IMR-90 (cell line): ENCODE measurements around the gene IPMK. TPM values are rescaled to one million over a fixed set of nuclear protein-coding genes. Genes with fewer than 3 reads are reported as not detected.

ENCODE experiments used
- ATAC-seq: fragments of 200-7000 bp; cut with Tn5 transposase; 2 replicates; pipeline ENCODE4 v1.9.1; 2020; ENCODE audit warnings: low read depth, mild to moderate bottlenecking, moderate library complexity
- BruUV-seq: library from RNA; stranded (reverse); fragments of 400-500 nt; replicated peaks from 2 replicates; lab custom pipeline; 2021; lab: Mats Ljungman, UMichigan
- CTCF ChIA-PET: fragments of 300-600 bp; formaldehyde crosslinking; extraction: SDS; loops from one replicate; lab custom pipeline; 2021; ENCODE audit warnings: antibody characterized with exemption; lab: Yijun Ruan, JAX
- POLR2A ChIA-PET: fragments of 300-600 bp; sonication (Branson Sonifier 250); formaldehyde crosslinking; loops from one replicate; lab custom pipeline; 2022; ENCODE audit warnings: antibody characterized with exemption; ENCODE audit not compliant: unreplicated experiment; lab: Charles Lee
- DNase-seq: peaks from one replicate; pipeline ENCODE4 v3.0.0; 2013
- H2AFZ ChIP-seq: replicated peaks from 2 replicates; pipeline ENCODE3; 2013; ENCODE audit warnings: low read length, mild to moderate bottlenecking; ENCODE audit not compliant: poor library complexity
- H2AK5ac ChIP-seq: 2 replicates; pipeline ENCODE4 v1.6.1; 2013; ENCODE audit warnings: low read depth, low read length, inconsistent platforms
- H2AK9ac ChIP-seq: replicated peaks from 2 replicates; pipeline ENCODE3; 2013; ENCODE audit warnings: mild to moderate bottlenecking, low read depth, low read length, moderate library complexity; ENCODE audit not compliant: poor library complexity
- H2BK120ac ChIP-seq: 2 replicates; pipeline ENCODE4 v1.6.1; 2013; ENCODE audit warnings: low read depth, low read length, inconsistent platforms
- H2BK15ac ChIP-seq: 3 replicates; pipeline ENCODE4 v1.6.1; 2013; ENCODE audit warnings: low read depth, low read length, inconsistent platforms
- H2BK20ac ChIP-seq: 2 replicates; pipeline ENCODE4 v1.6.1; 2013; ENCODE audit warnings: low read depth, mild to moderate bottlenecking, inconsistent platforms, low read length, moderate library complexity
- H2BK5ac ChIP-seq: 2 replicates; pipeline ENCODE4 v1.6.1; 2013; ENCODE audit warnings: mild to moderate bottlenecking, low read depth, low read length, inconsistent platforms; ENCODE audit not compliant: poor library complexity, severe bottlenecking
- H3K14ac ChIP-seq: replicated peaks from 2 replicates; pipeline ENCODE4 v1.6.1; 2013; ENCODE audit warnings: low read depth, low read length, inconsistent platforms
- H3K18ac ChIP-seq: 2 replicates; pipeline ENCODE4 v1.6.1; 2013; ENCODE audit warnings: low read depth, low read length, control low read depth
- H3K23ac ChIP-seq: 2 replicates; pipeline ENCODE4 v1.6.1; 2013; ENCODE audit warnings: low read depth, low read length, inconsistent platforms
- H3K27ac ChIP-seq: 2 replicates; pipeline ENCODE4 v1.5.1; 2013; ENCODE audit warnings: mild to moderate bottlenecking, control low read depth, low read length; ENCODE audit not compliant: insufficient read depth
- H3K27me3 ChIP-seq: 2 replicates; pipeline ENCODE4 v1.6.1; 2013; ENCODE audit warnings: low read length; ENCODE audit not compliant: control insufficient read depth, insufficient read depth
- H3K36me3 ChIP-seq: 2 replicates; pipeline ENCODE4 v1.6.1; 2013; ENCODE audit warnings: low read length, mixed read lengths; ENCODE audit not compliant: control insufficient read depth, insufficient read depth
- H3K4ac ChIP-seq: 2 replicates; pipeline ENCODE4 v1.6.1; 2013; ENCODE audit warnings: low read depth, low read length, inconsistent platforms
- H3K4me1 ChIP-seq: 2 replicates; pipeline ENCODE4 v1.6.1; 2013; ENCODE audit warnings: low read length, mixed read lengths; ENCODE audit not compliant: control insufficient read depth, insufficient read depth
- H3K4me2 ChIP-seq: 2 replicates; pipeline ENCODE4 v1.6.1; 2013; ENCODE audit warnings: low read depth, mild to moderate bottlenecking, control low read depth, low read length, moderate library complexity
- H3K4me3 ChIP-seq: 2 replicates; pipeline ENCODE4 v1.5.1; 2013; ENCODE audit warnings: low read depth, mild to moderate bottlenecking, control low read depth, low read length, moderate library complexity; ENCODE audit not compliant: insufficient read depth
- H3K56ac ChIP-seq: 2 replicates; pipeline ENCODE4 v1.6.1; 2013; ENCODE audit warnings: low read length, inconsistent platforms; ENCODE audit not compliant: insufficient read depth; ENCODE audit errors: extremely low read depth
- H3K79me1 ChIP-seq, 2 experiments: 2 replicates each; pipeline ENCODE4 v1.6.1; 2013; ENCODE audit warnings: low read length in 2 of 2, inconsistent platforms in 1 of 2, low read depth in 1 of 2
- H3K9ac ChIP-seq: 2 replicates; pipeline ENCODE4 v1.6.1; 2013; ENCODE audit warnings: low read depth, low read length, control low read depth
- H3K9me1 ChIP-seq: 2 replicates; pipeline ENCODE4 v1.6.1; 2013; ENCODE audit warnings: low read length, inconsistent platforms; ENCODE audit not compliant: insufficient read depth
- H3K9me3 ChIP-seq: 2 replicates; pipeline ENCODE4 v1.6.1; 2013; ENCODE audit warnings: low read length; ENCODE audit not compliant: control insufficient read depth, insufficient read depth
- H4K20me1 ChIP-seq: 2 replicates; pipeline ENCODE4 v1.6.1; 2013; ENCODE audit warnings: low read length, inconsistent platforms; ENCODE audit not compliant: insufficient read depth
- H4K5ac ChIP-seq: 2 replicates; pipeline ENCODE4 v1.6.1; 2013; ENCODE audit warnings: mild to moderate bottlenecking, low read depth, low read length, control low read depth
- H4K8ac ChIP-seq, 2 experiments: 2 replicates each; pipeline ENCODE4 v1.6.1; 2013; ENCODE audit warnings: low read depth in 2 of 2, low read length in 2 of 2, control low read depth in 1 of 2, inconsistent platforms in 1 of 2
- H4K91ac ChIP-seq: 2 replicates; pipeline ENCODE4 v1.6.1; 2013; ENCODE audit warnings: low read depth, low read length, inconsistent platforms; ENCODE audit not compliant: insufficient read depth
- BHLHE40 ChIP-seq: fragments of 150-350 bp; IDR thresholded peaks from 2 replicates; pipeline ENCODE4 v1.6.1; 2016; ENCODE audit warnings: mild to moderate bottlenecking, low read depth, low read length
- CEBPB ChIP-seq: IDR thresholded peaks from 2 replicates; pipeline ENCODE4 v1.6.1; 2012; ENCODE audit warnings: low read depth, low read length, improper control_type of control experiment
- CHD1 ChIP-seq: IDR thresholded peaks from 2 replicates; pipeline ENCODE4 v1.6.1; 2012; ENCODE audit warnings: low read depth, low read length, improper control_type of control experiment
- CTCF ChIP-seq: conservative IDR thresholded peaks from 2 replicates; pipeline ENCODE4 v1.5.1; 2012; ENCODE audit warnings: mild to moderate bottlenecking, low read depth, low read length, improper control_type of control experiment
- ELK1 ChIP-seq: fragments of 150-350 bp; IDR thresholded peaks from 2 replicates; pipeline ENCODE4 v1.6.1; 2016; ENCODE audit warnings: low read depth, mild to moderate bottlenecking, low read length, moderate library complexity, borderline replicate concordance
- MAFK ChIP-seq: IDR thresholded peaks from 2 replicates; pipeline ENCODE4 v1.6.1; 2012; ENCODE audit warnings: low read depth, low read length, improper control_type of control experiment
- MAZ ChIP-seq: IDR thresholded peaks from 2 replicates; pipeline ENCODE4 v1.6.1; 2012; ENCODE audit warnings: low read depth, mild to moderate bottlenecking, low read length, improper control_type of control experiment, moderate library complexity, borderline replicate concordance
- MXI1 ChIP-seq: IDR thresholded peaks from 2 replicates; pipeline ENCODE4 v1.6.1; 2012; ENCODE audit warnings: low read depth, mild to moderate bottlenecking, low read length, moderate library complexity, borderline replicate concordance
- NFE2L2 ChIP-seq: fragments of 150-350 bp; IDR thresholded peaks from 2 replicates; pipeline ENCODE4 v1.6.1; 2016; ENCODE audit warnings: low read depth, mild to moderate bottlenecking, low read length
- RCOR1 ChIP-seq: IDR thresholded peaks from 2 replicates; pipeline ENCODE4 v1.6.1; 2012; ENCODE audit warnings: mild to moderate bottlenecking, low read length, improper control_type of control experiment; ENCODE audit not compliant: insufficient replicate concordance
- RFX5 ChIP-seq: IDR thresholded peaks from 2 replicates; pipeline ENCODE4 v1.8.0; 2012; ENCODE audit warnings: low read depth, mild to moderate bottlenecking, low read length, moderate library complexity
- SMC3 ChIP-seq: fragments of 150-350 bp; IDR thresholded peaks from 2 replicates; pipeline ENCODE4 v1.6.1; 2016; ENCODE audit warnings: low read depth, mild to moderate bottlenecking, antibody characterized with exemption, low read length, moderate library complexity
- USF2 ChIP-seq: fragments of 150-350 bp; IDR thresholded peaks from 2 replicates; pipeline ENCODE4 v1.6.1; 2017; ENCODE audit warnings: mild to moderate bottlenecking, antibody characterized with exemption, low read length, low read depth
- dilution Hi-C: fragments of 300-500 bp; cut with HindIII; formaldehyde crosslinking; loops from one replicate; pipeline ENCODE4 v1.14.3; 2018; ENCODE audit warnings: low sequenced_read_pairs; ENCODE audit not compliant: unreplicated experiment
- in situ Hi-C: fragments of 300-500 bp; cut with MboI; formaldehyde crosslinking; loops from 3 replicates; pipeline ENCODE4 v1.14.3; 2019; ENCODE audit warnings: low sequenced_read_pairs, inconsistent platforms, mixed read lengths
- intact Hi-C: fragments of 100-400 bp; cut with micrococcal nuclease; formaldehyde crosslinking; loops from 2 replicates; pipeline ENCODE4 v1.10.0; 2022
- polyA plus RNA-seq, 3 experiments: library from polyadenylated mRNA; depleted of rRNA; stranded (reverse); fragments of >200 nt; gene quantifications; 2 replicates each; pipeline ENCODE4 v1.2.3, GENCODE V29; 2012; ENCODE audit warnings: low replicate concordance in 1 of 3
- total RNA-seq: library from RNA; depleted of rRNA; stranded (reverse); fragments of >200 nt; gene quantifications from 2 replicates; pipeline ENCODE4 v1.2.3, GENCODE V29; 2012

IPMK gene
- total and polyA plus RNA-seq, 2 of the 4 experiments (the other 2 are of a cell fraction): 0.89 to 2.0 TPM

GRCh38 chr10:58260334-58260733, 7.4 kb downstream of the IPMK start:
- Histone ChIP-seq H2BK20ac (no peak overlapping the region), H4K5ac (no peak overlapping the region)
- intact Hi-C loops: no loop called here

More at GRCh38 chr10:58260334-58260733, 7.4 kb downstream of the IPMK start:
- Histone ChIP-seq H3K36me3 (peaks cover 2% of the 10 kb centered on the region; the same call in 1 of the 2 replicates), H2AK5ac (no peak overlapping the region), H2BK5ac (no peak overlapping the region), H3K4me3 (no peak overlapping the region), H3K9me3 (no peaks in the 10 kb centered on the region), H3K56ac (no peak overlapping the region), H3K4me1 (no peaks in the 10 kb centered on the region), H2AK9ac (no peak overlapping the region), H3K18ac (no peak overlapping the region), H3K14ac (no peak overlapping the region), H3K9me1 (no peaks in the 10 kb centered on the region), H3K27ac (no peak overlapping the region), H3K4me2 (no peak overlapping the region), H3K27me3 (no peaks in the 10 kb centered on the region), H2BK15ac (no peak overlapping the region), H3K79me1 (peaks cover 15 to 16% of the 10 kb centered on the region in 2 experiments), H3K4ac (no peak overlapping the region), H4K91ac (no peak overlapping the region), H4K20me1 (no peaks in the 10 kb centered on the region), H4K8ac (no peak overlapping the region), H2BK120ac (no peak overlapping the region), H3K23ac (no peak overlapping the region), H2AFZ (no peak overlapping the region), H3K9ac (no peak overlapping the region)
- DNase-seq: no peak
- TF ChIP-seq ELK1 (no peak), USF2 (no peak), MAFK (no peak), BHLHE40 (no peak), RFX5 (no peak), SMC3 (no peak), CTCF (no peak), MXI1 (no peak), RCOR1 (no peak), CEBPB (no peak), CHD1 (no peak), NFE2L2 (no peak), MAZ (no peak)
- in situ Hi-C loops (no loop called here), dilution Hi-C loops (no loop called here)
- ChIA-PET CTCF (interaction anchor here (0.7 kb wide), 1 partner anchor 70 kb away, joined by 4 read pairs; no protein-coding TSS in a partner anchor), POLR2A (no interaction called here)
- BruUV-seq: no TSS peak
- no peak for ATAC-seq
